ENCODE measurements around the gene LSM4.
A peak's percentile ranks its signal among the peaks of the same experiment; 100 is the strongest.

LSM4 gene

DNA sequence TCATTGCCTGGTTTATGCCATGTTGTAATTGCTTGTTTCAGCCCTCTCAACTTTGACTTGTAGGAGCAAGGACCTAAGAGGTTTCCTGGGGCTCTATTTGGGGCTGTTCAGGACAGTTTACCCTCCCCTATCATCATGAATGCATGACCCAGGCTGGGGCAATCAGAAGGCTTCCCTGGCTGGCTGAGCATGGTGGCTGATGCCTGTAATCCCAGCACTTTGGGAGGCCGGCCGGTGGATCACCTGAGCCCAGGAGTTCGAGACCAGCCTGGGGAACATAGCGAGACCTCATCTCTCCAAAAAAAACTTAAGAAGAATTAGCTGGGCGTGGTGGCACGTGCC is 6.1 kb upstream of the LSM4 start:
- Histone ChIP-seq H3K4me1 (ENCODE audit: control insufficient read depth, insufficient read depth, low read length) (no peaks in the 10 kb centered on the region; the same call in 1 of the 2 replicates), H3K36me3 (ENCODE audit: control insufficient read depth in 2 of 2, insufficient read depth in 1 of 2, low read length in 2 of 2) (no peaks in the 10 kb centered on the region), H3K9me3 (ENCODE audit: control insufficient read depth, insufficient read depth, low read depth, low read length) (no peaks in the 10 kb centered on the region), H3K27ac (ENCODE audit: extremely low read depth, low read depth, low read length) (0 out of 2 replicates have a peak overlapping the region, but pooled peaks have one; percentile 27), H3K4me3 (ENCODE audit: low read depth, low read length) (peak overlapping the region; percentile 23)
- TF ChIP-seq, protein P1, sequence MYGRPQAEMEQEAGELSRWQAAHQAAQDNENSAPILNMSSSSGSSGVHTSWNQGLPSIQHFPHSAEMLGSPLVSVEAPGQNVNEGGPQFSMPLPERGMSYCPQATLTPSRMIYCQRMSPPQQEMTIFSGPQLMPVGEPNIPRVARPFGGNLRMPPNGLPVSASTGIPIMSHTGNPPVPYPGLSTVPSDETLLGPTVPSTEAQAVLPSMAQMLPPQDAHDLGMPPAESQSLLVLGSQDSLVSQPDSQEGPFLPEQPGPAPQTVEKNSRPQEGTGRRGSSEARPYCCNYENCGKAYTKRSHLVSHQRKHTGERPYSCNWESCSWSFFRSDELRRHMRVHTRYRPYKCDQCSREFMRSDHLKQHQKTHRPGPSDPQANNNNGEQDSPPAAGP (tag by site-specific recombination; IDR thresholded peaks at IDR 0.05) = no peak
- no peak for TF ChIP-seq BCL11A (tag by site-specific recombination; IDR thresholded peaks at IDR 0.05; ENCODE audit: low read depth)
- no peak for TF ChIP-seq ZNF777 (tag by site-specific recombination; IDR thresholded peaks at IDR 0.05; ENCODE audit: borderline replicate concordance)
- TF ChIP-seq ZNF341 (tag by site-specific recombination; IDR thresholded peaks at IDR 0.05; ENCODE audit: low read depth) = peak; percentile 42; the same call in 1 of the 2 replicates
- TF ChIP-seq ZNF335 (tag by site-specific recombination; conservative IDR thresholded peaks at IDR 0.05) = 0 out of 2 replicates have a peak, but pooled peaks have one; percentile 3
- no peak for TF ChIP-seq ZBTB17 (tag by site-specific recombination; IDR thresholded peaks at IDR 0.05)
- TF ChIP-seq, protein P2, sequence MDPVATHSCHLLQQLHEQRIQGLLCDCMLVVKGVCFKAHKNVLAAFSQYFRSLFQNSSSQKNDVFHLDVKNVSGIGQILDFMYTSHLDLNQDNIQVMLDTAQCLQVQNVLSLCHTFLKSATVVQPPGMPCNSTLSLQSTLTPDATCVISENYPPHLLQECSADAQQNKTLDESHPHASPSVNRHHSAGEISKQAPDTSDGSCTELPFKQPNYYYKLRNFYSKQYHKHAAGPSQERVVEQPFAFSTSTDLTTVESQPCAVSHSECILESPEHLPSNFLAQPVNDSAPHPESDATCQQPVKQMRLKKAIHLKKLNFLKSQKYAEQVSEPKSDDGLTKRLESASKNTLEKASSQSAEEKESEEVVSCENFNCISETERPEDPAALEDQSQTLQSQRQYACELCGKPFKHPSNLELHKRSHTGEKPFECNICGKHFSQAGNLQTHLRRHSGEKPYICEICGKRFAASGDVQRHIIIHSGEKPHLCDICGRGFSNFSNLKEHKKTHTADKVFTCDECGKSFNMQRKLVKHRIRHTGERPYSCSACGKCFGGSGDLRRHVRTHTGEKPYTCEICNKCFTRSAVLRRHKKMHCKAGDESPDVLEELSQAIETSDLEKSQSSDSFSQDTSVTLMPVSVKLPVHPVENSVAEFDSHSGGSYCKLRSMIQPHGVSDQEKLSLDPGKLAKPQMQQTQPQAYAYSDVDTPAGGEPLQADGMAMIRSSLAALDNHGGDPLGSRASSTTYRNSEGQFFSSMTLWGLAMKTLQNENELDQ (tag by site-specific recombination; IDR thresholded peaks at IDR 0.05; ENCODE audit: low read depth) = no peak
- TF ChIP-seq ZNF114 (tag by site-specific recombination; IDR thresholded peaks at IDR 0.05) = no peak
- TF ChIP-seq GLIS2 (tag by site-specific recombination; IDR thresholded peaks at IDR 0.05) = no peak
- ChIA-PET CTCF (interaction anchor here (0.6 to 9.9 kb wide), 49 partner anchors 9 to 736 kb away, joined by 3 to 195 read pairs (median 4); partner anchors contain the start of genes IQCN, JUND and SSBP4), POLR2A (interaction anchor here (0.5 to 4.9 kb wide), 9 partner anchors 10 to 90 kb away, joined by 3 to 117 read pairs (median 4); partner anchors contain the start of genes JUND and SSBP4)

DNA sequence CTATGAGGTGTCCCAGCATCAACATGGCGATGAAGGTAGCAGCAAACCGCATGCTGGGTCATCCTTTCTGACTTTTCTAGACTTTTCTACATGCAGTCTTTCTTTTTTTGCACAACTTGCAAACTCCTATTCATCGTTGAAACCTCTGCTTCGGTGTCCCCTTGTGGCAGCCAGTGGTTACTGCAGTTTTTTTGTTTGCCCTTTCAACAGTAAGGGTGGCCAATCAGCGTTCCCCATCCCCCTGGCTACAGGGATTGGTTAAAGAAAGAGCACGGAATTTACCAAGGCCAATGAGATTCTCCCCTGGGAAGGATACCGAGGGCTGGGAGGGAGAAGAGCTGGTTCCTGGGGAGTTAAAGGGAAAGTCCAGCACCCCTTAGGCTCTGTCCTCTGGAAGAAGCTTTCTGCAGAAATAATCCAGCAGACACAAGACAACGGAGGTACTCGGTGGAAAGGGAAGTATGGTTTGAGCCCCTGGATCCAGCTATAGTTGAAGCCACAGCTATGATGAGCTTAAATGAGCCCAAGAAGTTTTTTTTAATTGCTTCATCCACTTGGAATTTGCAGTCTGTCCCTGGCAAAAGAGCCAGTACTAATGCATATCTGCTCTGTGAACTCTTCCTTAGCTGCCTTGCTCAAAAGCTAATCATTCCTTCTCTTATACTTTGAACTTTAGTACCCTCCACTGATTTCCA is 5.6 kb upstream of the LSM4 start:
- peak overlapping the region; percentile 27; the same call in 1 of the 2 replicates for H3K27ac ChIP-seq (ENCODE audit: extremely low read depth, low read depth, low read length)
- CTCF ChIA-PET = interaction anchor here (0.6 to 9.9 kb wide), 47 partner anchors 8 to 736 kb away, joined by 3 to 195 read pairs (median 4); partner anchors contain the start of genes IQCN, JUND and SSBP4
- H3K36me3 ChIP-seq (ENCODE audit: control insufficient read depth in 2 of 2, insufficient read depth in 1 of 2, low read length in 2 of 2) = no peaks in the 10 kb centered on the region
- peaks cover 1% of the 10 kb centered on the region for H3K4me1 ChIP-seq (ENCODE audit: control insufficient read depth, insufficient read depth, low read length)
- peak overlapping the region; percentile 23 for H3K4me3 ChIP-seq (ENCODE audit: low read depth, low read length)
- H3K9me3 ChIP-seq (ENCODE audit: control insufficient read depth, insufficient read depth, low read depth, low read length) = no peaks in the 10 kb centered on the region
- POLR2A ChIA-PET = interaction anchor here (0.5 to 4.9 kb wide), 13 partner anchors 10 to 136 kb away, joined by 3 to 117 read pairs (median 4); partner anchors contain the start of genes JUND, MPV17L2 and SSBP4
- peak; percentile 33; the same call in 1 of the 2 replicates for TF ChIP-seq GLIS1 (tag by site-specific recombination; IDR thresholded peaks at IDR 0.05)
- peak; percentile 96 for TF ChIP-seq ZFP3 (tag by site-specific recombination; IDR thresholded peaks at IDR 0.05; ENCODE audit: low read depth)
- peak; percentile 100 for TF ChIP-seq ZBTB48 (tag by site-specific recombination; IDR thresholded peaks at IDR 0.05)
- TF ChIP-seq IKZF3 (tag by site-specific recombination; IDR thresholded peaks at IDR 0.05) = peak; percentile 79
- TF ChIP-seq ZNF292 (tag by site-specific recombination; IDR thresholded peaks at IDR 0.05; ENCODE audit: borderline replicate concordance, low read depth) = no peak
- TF ChIP-seq KLF9 (tag by site-specific recombination; IDR thresholded peaks at IDR 0.05; ENCODE audit: low read depth) = no peak
- TF ChIP-seq ZNF335 (tag by site-specific recombination; conservative IDR thresholded peaks at IDR 0.05) = peak; percentile 33; the same call in 1 of the 2 replicates
- TF ChIP-seq ZNF341 (tag by site-specific recombination; IDR thresholded peaks at IDR 0.05; ENCODE audit: low read depth) = peak; percentile 88
- TF ChIP-seq, protein P3, sequence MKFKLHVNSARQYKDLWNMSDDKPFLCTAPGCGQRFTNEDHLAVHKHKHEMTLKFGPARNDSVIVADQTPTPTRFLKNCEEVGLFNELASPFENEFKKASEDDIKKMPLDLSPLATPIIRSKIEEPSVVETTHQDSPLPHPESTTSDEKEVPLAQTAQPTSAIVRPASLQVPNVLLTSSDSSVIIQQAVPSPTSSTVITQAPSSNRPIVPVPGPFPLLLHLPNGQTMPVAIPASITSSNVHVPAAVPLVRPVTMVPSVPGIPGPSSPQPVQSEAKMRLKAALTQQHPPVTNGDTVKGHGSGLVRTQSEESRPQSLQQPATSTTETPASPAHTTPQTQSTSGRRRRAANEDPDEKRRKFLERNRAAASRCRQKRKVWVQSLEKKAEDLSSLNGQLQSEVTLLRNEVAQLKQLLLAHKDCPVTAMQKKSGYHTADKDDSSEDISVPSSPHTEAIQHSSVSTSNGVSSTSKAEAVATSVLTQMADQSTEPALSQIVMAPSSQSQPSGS (tag by site-specific recombination; IDR thresholded peaks at IDR 0.05; ENCODE audit: low read depth) = no peak
- TF ChIP-seq ZNF132 (tag by site-specific recombination; IDR thresholded peaks at IDR 0.05; ENCODE audit: borderline replicate concordance) = no peak
- TF ChIP-seq, protein P1 (tag by site-specific recombination; IDR thresholded peaks at IDR 0.05) = no peak
- TF ChIP-seq ZBTB17 (tag by site-specific recombination; IDR thresholded peaks at IDR 0.05) = peak; percentile 49
- peak; percentile 66 for TF ChIP-seq TRIM28 (IDR thresholded peaks at IDR 0.05; ENCODE audit: borderline replicate concordance, low read length)
- 0 out of 2 replicates have a peak, but pooled peaks have one; percentile 37 for TF ChIP-seq ZBTB20 (tag by site-specific recombination; IDR thresholded peaks at IDR 0.05)
- TF ChIP-seq, protein P4, sequence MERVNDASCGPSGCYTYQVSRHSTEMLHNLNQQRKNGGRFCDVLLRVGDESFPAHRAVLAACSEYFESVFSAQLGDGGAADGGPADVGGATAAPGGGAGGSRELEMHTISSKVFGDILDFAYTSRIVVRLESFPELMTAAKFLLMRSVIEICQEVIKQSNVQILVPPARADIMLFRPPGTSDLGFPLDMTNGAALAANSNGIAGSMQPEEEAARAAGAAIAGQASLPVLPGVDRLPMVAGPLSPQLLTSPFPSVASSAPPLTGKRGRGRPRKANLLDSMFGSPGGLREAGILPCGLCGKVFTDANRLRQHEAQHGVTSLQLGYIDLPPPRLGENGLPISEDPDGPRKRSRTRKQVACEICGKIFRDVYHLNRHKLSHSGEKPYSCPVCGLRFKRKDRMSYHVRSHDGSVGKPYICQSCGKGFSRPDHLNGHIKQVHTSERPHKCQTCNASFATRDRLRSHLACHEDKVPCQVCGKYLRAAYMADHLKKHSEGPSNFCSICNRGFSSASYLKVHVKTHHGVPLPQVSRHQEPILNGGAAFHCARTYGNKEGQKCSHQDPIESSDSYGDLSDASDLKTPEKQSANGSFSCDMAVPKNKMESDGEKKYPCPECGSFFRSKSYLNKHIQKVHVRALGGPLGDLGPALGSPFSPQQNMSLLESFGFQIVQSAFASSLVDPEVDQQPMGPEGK (tag by site-specific recombination; IDR thresholded peaks at IDR 0.05) = 0 out of 2 replicates have a peak, but pooled peaks have one; percentile 29
